SU-DHL-6 (cell line): ENCODE data around the gene RFX1.
"Not testable (repeated sequence)": the region's sequence is repeated elsewhere in the genome, so short reads cannot be mapped to it uniquely, and the experiment has no call there.

Source experiments
- H2AFZ ChIP-seq: fragments of 200-600 bp; sonication (generic); 2 replicates; pipeline ENCODE4 v1.6.1; 2014; ENCODE audit warnings: low read depth, mild to moderate bottlenecking, moderate library complexity, mixed read lengths, antibody characterized with exemption, low read length; ENCODE audit not compliant: severe bottlenecking
- H3F3A ChIP-seq: fragments of 200-600 bp; shearing (Covaris generic); 2 replicates; pipeline ENCODE4 v1.6.0; 2016; ENCODE audit warnings: antibody characterized with exemption, mild to moderate bottlenecking; ENCODE audit not compliant: insufficient read depth
- H3K27ac ChIP-seq: fragments of 200-600 bp; sonication (generic); 2 replicates; pipeline ENCODE4 v1.5.1; 2016; ENCODE audit warnings: low read depth, mild to moderate bottlenecking, low read length, moderate library complexity, mixed read lengths
- H3K27me3 ChIP-seq: fragments of 200-600 bp; sonication (generic), shearing (Covaris generic); 2 replicates; pipeline ENCODE4 v1.6.0; 2014; ENCODE audit warnings: mild to moderate bottlenecking, low read length
- H3K36me3 ChIP-seq: fragments of 200-600 bp; sonication (generic); 2 replicates; pipeline ENCODE4 v1.6.1; 2014; ENCODE audit warnings: mild to moderate bottlenecking, low read length, mixed read lengths
- H3K4me2 ChIP-seq: fragments of 300-600, 200-600 bp; shearing (Covaris generic), sonication (generic); 2 replicates; pipeline ENCODE4 v1.6.0; 2014; ENCODE audit warnings: low read length, low read depth, mild to moderate bottlenecking; ENCODE audit not compliant: poor library complexity, severe bottlenecking
- H3K4me3 ChIP-seq: fragments of 200-600 bp; sonication (generic); 2 replicates; pipeline ENCODE4 v1.5.1; 2014; ENCODE audit warnings: antibody characterized with exemption, low read length, mild to moderate bottlenecking, mixed read lengths; ENCODE audit not compliant: insufficient read depth, poor library complexity, severe bottlenecking
- H3K79me2 ChIP-seq: fragments of 200-600 bp; sonication (generic); 2 replicates; pipeline ENCODE4 v1.6.1; 2014; ENCODE audit warnings: mild to moderate bottlenecking, low read length, moderate library complexity; ENCODE audit not compliant: insufficient read depth
- H3K9ac ChIP-seq: fragments of 200-600 bp; sonication (generic); 2 replicates; pipeline ENCODE4 v1.7.0; 2014; ENCODE audit warnings: mild to moderate bottlenecking, low read length
- H3K9me2 ChIP-seq: fragments of 200-600 bp; sonication (generic); replicated peaks from 2 replicates; pipeline ENCODE4 v1.6.1; 2014; ENCODE audit warnings: low read length; ENCODE audit not compliant: insufficient read depth
- H3K9me3 ChIP-seq: fragments of 200-600 bp; sonication (generic); 2 replicates; pipeline ENCODE4 v1.6.1; 2014; ENCODE audit warnings: low read length, mixed read lengths; ENCODE audit not compliant: insufficient read depth
- H4K20me1 ChIP-seq: fragments of 200-600 bp; sonication (generic); 2 replicates; pipeline ENCODE4 v1.6.1; 2014; ENCODE audit warnings: low read depth, mild to moderate bottlenecking, antibody characterized with exemption, low read length, moderate library complexity, mixed read lengths
- EZH2phosphoT487 ChIP-seq: fragments of 200-600 bp; sonication (generic), shearing (Covaris generic); conservative IDR thresholded peaks from 2 replicates; pipeline ENCODE4 v1.6.1; 2018; ENCODE audit warnings: mild to moderate bottlenecking, antibody characterized with exemption, low read length, moderate library complexity, mixed read lengths
- TF ChIP-seq, protein P1 (sequence below): fragments of 200-600 bp; sonication (generic); IDR thresholded peaks from one replicate; pipeline ENCODE4 v1.5.1; 2017; ENCODE audit warnings: antibody characterized with exemption, mild to moderate bottlenecking, low read length, moderate library complexity; ENCODE audit not compliant: insufficient read depth, poor library complexity, severe bottlenecking

Gene RFX1

DNA sequence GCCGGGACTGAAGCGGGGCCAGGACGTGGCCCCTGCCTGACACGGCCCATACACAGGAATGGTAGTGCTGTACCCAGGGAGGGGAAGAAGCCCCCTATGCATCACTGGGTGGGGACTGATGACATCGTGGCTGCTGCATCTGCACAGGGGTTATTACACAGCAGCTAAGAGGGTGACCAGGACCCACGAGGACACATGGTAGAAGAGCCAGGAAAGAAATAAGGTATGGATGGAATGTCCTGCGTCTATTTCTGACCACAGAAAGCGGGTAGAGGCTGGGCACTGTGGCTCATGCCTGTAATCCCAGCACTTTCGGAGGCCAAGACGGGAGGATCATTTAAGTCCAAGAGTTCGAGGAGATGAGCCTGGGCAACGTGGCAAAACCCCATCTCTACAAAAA lies 29.7 kb downstream of the RFX1 start:
- Histone ChIP-seq H3K27ac (no peak overlapping the region), H3K9me2 (no peaks in the 10 kb centered on the region), H3K9me3 (no peaks in the 10 kb centered on the region)

GRCh38 chr19:13975870-13976269 lies 30.2 kb downstream of the RFX1 start:
- Histone ChIP-seq H3F3A (no peaks in the 10 kb centered on the region), H3K9me2 (no peaks in the 10 kb centered on the region), H3K36me3 (no peaks in the 10 kb centered on the region), H3K27me3 (no peaks in the 10 kb centered on the region), H3K9me3 (no peaks in the 10 kb centered on the region), H3K9ac (no peak overlapping the region), H3K79me2 (no peaks in the 10 kb centered on the region), H2AFZ (no peak overlapping the region), H3K4me3 (no peak overlapping the region), H3K27ac (no peak overlapping the region), H4K20me1 (no peaks in the 10 kb centered on the region), H3K4me2 (no peak overlapping the region)
- TF ChIP-seq EZH2phosphoT487 = no peak
- TF ChIP-seq, protein P1, sequence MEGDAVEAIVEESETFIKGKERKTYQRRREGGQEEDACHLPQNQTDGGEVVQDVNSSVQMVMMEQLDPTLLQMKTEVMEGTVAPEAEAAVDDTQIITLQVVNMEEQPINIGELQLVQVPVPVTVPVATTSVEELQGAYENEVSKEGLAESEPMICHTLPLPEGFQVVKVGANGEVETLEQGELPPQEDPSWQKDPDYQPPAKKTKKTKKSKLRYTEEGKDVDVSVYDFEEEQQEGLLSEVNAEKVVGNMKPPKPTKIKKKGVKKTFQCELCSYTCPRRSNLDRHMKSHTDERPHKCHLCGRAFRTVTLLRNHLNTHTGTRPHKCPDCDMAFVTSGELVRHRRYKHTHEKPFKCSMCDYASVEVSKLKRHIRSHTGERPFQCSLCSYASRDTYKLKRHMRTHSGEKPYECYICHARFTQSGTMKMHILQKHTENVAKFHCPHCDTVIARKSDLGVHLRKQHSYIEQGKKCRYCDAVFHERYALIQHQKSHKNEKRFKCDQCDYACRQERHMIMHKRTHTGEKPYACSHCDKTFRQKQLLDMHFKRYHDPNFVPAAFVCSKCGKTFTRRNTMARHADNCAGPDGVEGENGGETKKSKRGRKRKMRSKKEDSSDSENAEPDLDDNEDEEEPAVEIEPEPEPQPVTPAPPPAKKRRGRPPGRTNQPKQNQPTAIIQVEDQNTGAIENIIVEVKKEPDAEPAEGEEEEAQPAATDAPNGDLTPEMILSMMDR = no peak

More for the DNA sequence above, 29.7 kb downstream of the RFX1 start:
- no peak overlapping the region for H2AFZ ChIP-seq
- no peaks in the 10 kb centered on the region for H3K36me3 ChIP-seq
- TF ChIP-seq EZH2phosphoT487 = no peak
- H3F3A ChIP-seq = no peaks in the 10 kb centered on the region
- no peaks in the 10 kb centered on the region for H3K79me2 ChIP-seq
- no peak overlapping the region for H3K4me2 ChIP-seq
- no peaks in the 10 kb centered on the region for H4K20me1 ChIP-seq
- H3K9ac ChIP-seq = no peak overlapping the region
- H3K4me3 ChIP-seq = no peak overlapping the region
- no peaks in the 10 kb centered on the region for H3K27me3 ChIP-seq

DNA sequence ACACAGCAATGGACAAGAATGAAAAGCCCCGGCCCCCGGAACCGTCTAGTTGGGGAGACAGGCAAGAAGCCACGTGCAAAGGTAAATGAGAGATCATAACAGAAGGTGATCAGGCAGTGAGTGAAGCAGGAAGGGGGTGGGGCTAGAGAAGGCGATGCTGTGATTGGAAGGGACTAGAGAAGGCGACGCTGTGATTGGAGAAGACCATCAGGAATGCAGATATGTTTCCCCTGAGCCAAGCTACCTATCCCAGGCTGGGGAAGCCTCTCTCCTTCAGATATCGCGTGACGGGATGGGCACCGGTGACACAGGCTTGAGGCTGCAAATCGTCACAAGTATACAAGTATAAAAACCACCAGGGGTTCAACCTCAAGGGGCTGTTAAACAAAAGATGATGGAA lies 32.0 kb downstream of the RFX1 start:
- Histone ChIP-seq H3F3A (no peaks in the 10 kb centered on the region), H3K9me2 (no peaks in the 10 kb centered on the region), H3K27ac (no peak overlapping the region), H3K36me3 (no peaks in the 10 kb centered on the region), H3K9me3 (no peaks in the 10 kb centered on the region), H3K4me2 (no peak overlapping the region), H3K27me3 (no peaks in the 10 kb centered on the region), H4K20me1 (no peaks in the 10 kb centered on the region), H2AFZ (no peak overlapping the region), H3K9ac (no peak overlapping the region), H3K79me2 (no peaks in the 10 kb centered on the region), H3K4me3 (no peak overlapping the region)
- TF ChIP-seq, protein P1 = no peak
- TF ChIP-seq EZH2phosphoT487 = no peak

GRCh38 chr19:13973479-13973878 lies 32.6 kb downstream of the RFX1 start:
- not testable (repeated sequence) for H2AFZ ChIP-seq, H3K27ac ChIP-seq, H3F3A ChIP-seq, H3K4me2 ChIP-seq, H3K36me3 ChIP-seq, H3K27me3 ChIP-seq, H4K20me1 ChIP-seq, H3K79me2 ChIP-seq, H3K9me2 ChIP-seq, H3K4me3 ChIP-seq, H3K9me3 ChIP-seq, H3K9ac ChIP-seq
